Limb (tissue), 2 donors: Measurements from ENCODE around the gene ARMC9.
"Not testable (repeated sequence)": the region's sequence is repeated elsewhere in the genome, so short reads cannot be mapped to it uniquely, and the experiment has no call there.

Source experiments
- DNase-seq, 2 donors: peaks; one replicate each; pipeline ENCODE4 v3.0.0-alpha.2; 2016; ENCODE audit errors: extremely low spot score in 2 of 2

The ARMC9 gene

DNA sequence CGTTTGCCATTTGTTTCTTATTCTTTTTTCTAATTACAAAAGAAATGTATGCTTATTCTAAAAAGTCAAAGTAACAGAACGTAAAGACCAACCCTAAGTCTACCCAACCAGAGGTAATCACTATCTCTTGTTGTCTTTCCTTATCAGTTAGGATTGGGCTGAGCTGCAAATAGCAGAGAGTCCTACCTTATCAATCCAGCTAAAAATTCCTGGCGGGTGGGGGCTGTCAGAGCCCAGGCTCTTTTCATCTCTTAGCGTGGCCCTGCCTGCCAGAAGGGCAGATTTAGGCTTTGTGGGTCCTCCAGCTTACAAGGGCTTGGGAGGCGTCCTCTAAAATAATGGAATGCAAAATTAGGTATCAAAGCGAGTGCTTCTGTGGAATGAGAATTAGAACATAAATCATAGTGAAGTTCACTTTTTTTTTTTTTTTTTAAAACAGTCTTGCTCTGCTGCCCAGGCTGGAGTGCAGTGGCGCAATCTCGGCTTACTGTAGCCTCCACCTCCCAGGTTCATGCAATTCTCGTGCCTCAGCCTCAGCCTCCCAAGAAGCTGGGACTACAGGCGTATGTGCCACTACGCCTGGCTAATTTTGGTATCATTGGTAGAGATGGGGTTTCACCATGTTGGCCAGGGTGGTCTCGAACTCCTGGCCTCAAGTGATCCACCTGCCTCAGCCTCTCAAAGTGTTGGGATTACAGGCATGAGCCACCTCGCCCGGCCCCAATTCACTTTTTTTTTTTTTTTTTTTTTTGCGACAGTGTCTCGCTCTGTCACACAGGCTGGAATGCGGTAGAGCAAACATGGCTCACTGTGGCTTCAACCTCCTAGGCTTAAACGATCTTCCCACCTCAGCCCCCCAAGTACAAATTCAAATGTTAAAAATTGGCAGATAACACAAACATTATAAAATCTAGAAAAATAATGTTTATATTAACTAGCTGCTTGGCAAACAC is 139.7 kb downstream of the ARMC9 start:
- no peak for DNase-seq

DNA sequence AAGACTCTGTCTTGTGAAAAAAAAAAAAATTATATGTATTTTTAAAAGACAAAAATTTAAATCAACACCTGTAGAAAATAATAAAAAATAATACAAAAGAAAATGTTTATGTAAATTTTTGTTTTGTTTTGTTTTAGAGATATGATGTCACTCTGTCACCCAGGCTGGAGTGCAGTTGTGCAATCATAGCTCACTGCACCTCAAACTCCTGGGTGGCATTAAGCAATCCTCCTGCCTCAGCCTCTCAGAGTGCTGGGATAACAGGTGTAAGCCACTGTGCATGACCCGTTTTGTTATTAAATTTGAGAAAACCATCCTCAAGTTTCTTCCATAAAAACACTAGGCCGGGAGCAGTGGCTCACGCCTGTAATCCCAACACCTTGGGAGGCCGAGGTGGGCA is 140.9 kb downstream of the ARMC9 start:
- DNase-seq = no peak

DNA sequence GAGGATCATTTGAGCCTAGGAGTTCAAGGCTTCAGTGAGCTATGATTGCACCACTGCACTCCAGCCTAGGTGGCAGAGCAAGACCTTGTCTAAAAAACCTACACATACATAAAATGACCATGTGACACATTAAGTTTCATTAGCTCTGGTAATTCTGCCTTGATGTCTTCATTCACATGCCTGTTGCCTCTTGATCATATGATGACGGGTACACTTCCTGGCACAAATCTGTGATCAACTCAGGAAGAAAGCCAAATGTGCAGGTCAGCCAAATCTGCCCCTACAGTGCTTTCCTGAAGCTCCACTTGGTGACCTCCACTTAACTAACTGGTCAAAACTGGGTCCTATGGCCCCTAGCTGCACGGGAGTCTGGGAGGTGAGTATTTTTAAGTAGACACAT is 142.7 kb downstream of the ARMC9 start:
- no peak for DNase-seq

DNA sequence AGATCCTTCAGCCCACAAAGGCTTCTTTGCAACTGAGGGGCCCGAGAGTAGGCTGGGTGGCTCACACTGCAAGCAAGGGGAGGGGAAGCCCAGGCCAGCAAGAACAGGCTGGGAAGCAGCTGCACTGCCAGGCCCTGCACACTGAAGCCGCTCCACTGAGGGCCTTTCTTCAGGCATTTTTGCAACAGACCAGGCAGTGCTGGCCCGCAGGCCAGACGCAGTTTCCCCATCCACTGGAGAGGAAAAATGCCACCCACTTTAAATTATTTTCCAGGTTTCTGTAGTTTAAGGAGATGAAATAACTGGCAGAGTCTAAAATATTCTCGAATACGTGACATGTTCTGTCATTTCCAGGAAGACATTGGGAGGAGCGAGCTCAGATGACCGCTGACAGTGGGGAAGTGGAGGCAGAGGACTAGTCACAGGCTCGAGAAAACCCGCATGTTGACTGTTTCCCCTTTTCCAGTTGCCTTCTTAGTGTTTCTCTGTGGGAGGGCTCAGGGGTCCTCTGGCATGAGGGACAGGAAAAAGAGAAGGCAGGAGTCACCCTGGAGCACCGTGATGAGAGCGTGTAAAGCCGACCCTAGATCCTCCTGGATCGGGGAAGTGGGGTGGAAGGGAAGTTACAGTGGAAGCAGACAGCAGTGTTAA is 143.8 kb downstream of the ARMC9 start:
- no peak for DNase-seq

GRCh38 chr2:231343006-231343710 is 144.7 kb downstream of the ARMC9 start:
- DNase-seq = no peak

DNA sequence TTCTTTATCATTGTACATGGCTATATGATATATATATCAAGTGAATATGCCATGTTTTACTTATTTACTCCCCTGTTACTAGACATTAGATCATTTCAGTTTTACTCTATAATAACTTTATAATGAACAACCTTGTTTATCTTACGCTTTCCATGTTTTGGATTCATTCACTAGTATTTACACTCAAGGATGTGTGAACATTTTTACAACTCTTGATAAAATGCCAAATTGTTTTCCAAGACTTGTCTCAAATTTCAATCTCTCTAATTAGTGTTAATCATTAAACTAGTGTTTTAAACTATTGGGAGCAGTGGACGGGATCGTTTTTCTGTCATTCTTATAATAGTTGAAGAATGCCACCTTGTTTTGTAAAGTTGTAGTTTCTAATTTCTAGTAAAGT is 145.6 kb downstream of the ARMC9 start:
- DNase-seq = no peak

GRCh38 chr2:231344851-231345250 is 146.4 kb downstream of the ARMC9 start:
- no peak for DNase-seq

DNA sequence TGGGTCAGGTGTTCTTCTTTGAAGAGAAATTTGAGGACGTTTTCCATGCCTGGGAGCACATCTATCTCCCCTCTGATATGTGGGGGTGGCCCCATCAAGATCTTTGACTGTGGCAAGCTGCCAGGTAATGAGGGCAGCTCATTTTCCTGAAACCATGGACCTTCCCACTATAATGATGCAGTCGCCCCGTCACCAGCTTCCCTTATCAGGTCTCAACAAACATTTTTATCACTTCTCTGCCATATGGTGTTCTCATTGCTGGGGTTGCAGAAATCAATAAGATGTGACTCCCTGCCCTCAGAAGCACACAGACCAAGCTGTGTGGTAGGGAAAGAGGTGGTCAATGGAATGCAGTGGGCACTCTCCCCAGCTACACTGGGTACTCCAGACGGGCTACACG is 148.7 kb downstream of the ARMC9 start:
- no peak for DNase-seq

DNA sequence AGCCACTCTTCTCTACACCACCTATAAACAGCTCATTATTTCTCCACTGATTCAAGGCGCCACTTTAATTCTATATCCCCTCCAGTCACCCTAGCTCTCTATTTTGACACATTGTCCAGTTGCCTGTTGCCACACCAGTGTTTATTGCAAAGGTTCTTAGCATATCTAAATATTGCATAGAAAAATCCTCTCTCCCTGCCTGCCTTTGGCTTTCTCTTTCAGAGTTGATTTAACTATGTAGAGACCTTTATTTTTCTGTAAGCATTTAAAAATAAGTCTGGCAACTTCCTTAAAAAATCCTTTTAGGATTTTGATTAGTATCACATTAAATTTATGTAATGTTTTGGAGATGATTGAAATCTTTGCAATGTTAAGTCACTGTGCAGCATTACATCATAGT is 149.2 kb downstream of the ARMC9 start:
- DNase-seq = no peak

DNA sequence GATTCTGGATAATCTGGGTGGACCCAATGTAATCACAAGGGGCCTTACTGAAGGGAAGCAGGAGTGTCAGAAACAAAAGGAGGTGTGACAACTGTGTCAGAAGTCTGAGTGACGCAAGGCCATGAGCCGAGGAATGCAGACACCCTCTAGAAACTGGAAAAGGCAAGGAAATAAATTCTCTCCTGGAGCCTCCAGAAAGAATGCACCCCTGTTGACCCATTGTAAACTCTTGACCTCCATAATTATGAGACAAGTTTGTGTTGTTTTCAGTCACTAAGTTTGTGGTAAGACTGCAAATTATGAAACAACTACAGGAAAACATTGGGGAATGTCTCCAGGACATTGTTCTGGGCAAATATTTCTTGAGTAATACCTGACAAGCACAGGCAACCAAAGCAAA is 149.7 kb downstream of the ARMC9 start:
- no peak for DNase-seq

DNA sequence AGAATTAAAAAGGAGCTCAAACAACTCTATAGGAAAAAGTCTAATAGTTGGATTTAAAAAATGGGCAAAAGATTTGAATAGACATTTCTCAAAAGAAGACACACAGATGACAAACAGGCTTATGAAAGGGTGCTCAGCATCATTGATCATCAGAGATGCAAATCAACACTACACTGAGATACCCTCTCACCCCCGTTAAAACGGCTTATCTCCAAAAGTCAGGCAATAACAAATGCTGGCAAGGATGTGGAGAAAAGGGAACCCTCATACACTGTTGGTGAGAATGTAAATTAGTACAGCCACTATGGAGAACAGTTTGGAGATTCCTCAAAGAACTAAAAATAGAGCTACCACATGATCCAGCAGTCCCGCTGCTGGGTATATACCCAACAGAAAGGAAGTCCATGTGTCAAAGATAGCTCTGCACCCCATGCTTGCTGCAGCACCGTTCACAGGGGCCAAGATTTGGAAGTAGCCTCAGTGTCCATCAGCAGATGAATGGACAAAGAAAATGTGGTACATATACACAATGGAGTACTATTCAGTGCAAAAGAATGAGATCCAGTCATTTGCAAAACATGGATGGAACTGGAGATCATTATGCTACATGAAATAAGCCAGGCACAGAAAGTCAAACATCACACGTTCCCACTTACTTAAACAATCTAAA is 150.4 kb downstream of the ARMC9 start:
- DNase-seq = no peak

GRCh38 chr2:231349374-231349735 is 150.9 kb downstream of the ARMC9 start:
- DNase-seq = not testable (repeated sequence)

DNA sequence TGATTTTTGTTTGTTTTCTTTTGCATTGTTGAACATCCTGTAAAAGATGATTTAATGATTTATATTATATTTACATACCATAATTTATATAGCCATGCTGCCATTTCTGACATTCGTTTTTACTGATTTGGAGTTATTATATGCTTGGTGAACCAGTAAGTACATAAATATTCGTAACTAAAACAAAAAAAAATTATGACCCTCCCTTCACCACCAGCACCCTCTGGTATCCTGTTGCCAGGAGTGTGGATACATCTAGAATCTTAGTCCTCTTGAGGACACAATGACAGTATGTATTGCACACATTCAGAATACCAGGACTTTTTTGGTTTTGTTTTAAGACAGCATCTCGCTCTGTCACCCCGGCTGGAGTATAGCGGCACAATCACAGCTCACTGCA is 153.2 kb downstream of the ARMC9 start:
- no peak for DNase-seq

GRCh38 chr2:231353469-231353868 is 155.0 kb downstream of the ARMC9 start:
- DNase-seq = no peak

GRCh38 chr2:231355508-231356465 is 157.4 kb downstream of the ARMC9 start:
- DNase-seq = peak in 1 of 2 donors; percentile 8

- DNase-seq = no peak
Measured at GRCh38 chr2:231356466-231356844, 158.0 kb downstream of the ARMC9 start.

- DNase-seq = no peak
Measured at GRCh38 chr2:231357048-231357447, 158.6 kb downstream of the ARMC9 start.

DNA sequence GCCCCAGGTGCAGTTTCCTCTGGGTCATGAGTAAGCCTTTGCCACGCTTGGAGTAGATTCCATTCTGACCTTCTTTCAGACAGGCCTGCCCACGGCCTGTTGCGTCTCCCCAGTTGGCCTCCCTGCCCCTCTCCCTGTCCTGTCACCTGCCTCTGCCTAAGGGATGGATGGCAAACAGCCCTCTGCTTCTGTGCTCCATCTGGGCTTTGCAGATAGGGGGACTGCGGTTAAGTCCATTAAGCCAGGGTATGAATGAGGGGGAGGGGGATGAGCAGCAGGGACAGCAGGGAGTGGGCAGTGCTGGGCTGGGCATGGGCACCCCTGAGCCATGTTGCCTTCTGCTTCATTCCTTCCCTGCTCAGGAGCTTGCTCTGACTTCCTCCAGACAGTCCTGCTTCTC is 159.5 kb downstream of the ARMC9 start:
- DNase-seq = no peak

DNA sequence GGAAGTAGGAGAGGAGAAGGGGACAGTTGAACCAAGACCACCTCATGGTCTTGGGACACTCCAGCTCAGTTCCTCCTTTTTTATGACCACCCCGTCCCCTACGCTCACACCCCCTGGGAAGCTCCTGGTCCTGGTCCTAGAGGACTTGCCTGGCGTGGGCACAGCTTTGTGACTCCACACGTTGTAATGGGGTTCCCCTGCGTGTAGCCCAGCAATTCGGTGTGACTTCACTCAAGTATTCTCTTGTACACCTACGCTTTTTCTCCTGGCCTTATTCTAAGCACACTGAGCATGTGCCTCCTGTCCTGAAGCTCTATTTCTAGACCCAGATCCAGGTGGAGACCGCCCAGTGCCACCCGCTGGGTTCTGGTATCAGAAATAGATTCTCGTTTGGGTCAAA is 161.0 kb downstream of the ARMC9 start:
- no peak for DNase-seq

- DNase-seq = no peak
Measured at GRCh38 chr2:231359948-231360347, 161.5 kb downstream of the ARMC9 start.

GRCh38 chr2:231360401-231360800 is 162.0 kb downstream of the ARMC9 start:
- DNase-seq = no peak
